Suprapubic skin (tissue), 3 donors: Measurements from ENCODE around the gene ENG.

Experiments
- CTCF ChIP-seq, 2 donors: fragments of 200-600 bp in 1 of 2; fragments of 450-650 bp in 1 of 2; sonication (generic) in 1 of 2; IDR thresholded peaks; one replicate each; pipeline ENCODE4 v1.5.1; 2016 to 2019; ENCODE audit warnings: antibody characterized with exemption in 2 of 2, mild to moderate bottlenecking in 1 of 2, moderate library complexity in 1 of 2
- EP300 ChIP-seq: sonication (generic); formaldehyde crosslinking; IDR thresholded peaks from one replicate; pipeline ENCODE4 v1.6.1; 2017; ENCODE audit warnings: antibody characterized with exemption

GRCh38 chr9:127778280-127779135, 76.0 kb downstream of the ENG start, which contains the start of gene SH2D3C:
- TF ChIP-seq CTCF (IDR thresholded peaks at IDR 0.05), result no peak
- no peak for TF ChIP-seq EP300
